Keratinocyte (primary cell): Measurements from ENCODE around the gene CETN3. TPM values are rescaled to one million over a fixed set of nuclear protein-coding genes. Genes with fewer than 3 reads are reported as not detected.

Source experiments
- DNase-seq: peaks from one replicate; pipeline ENCODE4 v3.0.0-alpha.2; 2011; ENCODE audit warnings: low read depth, missing footprints, low spot score
- FAIRE-seq: peaks from 2 replicates; lab custom pipeline; 2011; peaks lifted over from hg19 to GRCh38; lab: Jason Lieb, UNC
- H2AFZ ChIP-seq: 2 replicates; pipeline ENCODE4 v1.6.0; 2012; ENCODE audit warnings: low read length, control low read depth, inconsistent platforms; ENCODE audit not compliant: control insufficient read depth
- H3K27ac ChIP-seq: 2 replicates; pipeline ENCODE4 v1.5.1; 2011; ENCODE audit warnings: low read length; ENCODE audit not compliant: control insufficient read depth, insufficient read depth
- H3K27me3 ChIP-seq: 3 replicates; pipeline ENCODE4 v1.6.0; 2011; ENCODE audit warnings: low read length; ENCODE audit not compliant: control insufficient read depth, insufficient read depth; ENCODE audit errors: extremely low read depth
- H3K36me3 ChIP-seq, 2 experiments: 2 replicates in 1 of 2; 3 replicates in 1 of 2; pipeline ENCODE4 v1.5.1; 2011; ENCODE audit warnings: low read length in 2 of 2, mild to moderate bottlenecking in 1 of 2; ENCODE audit not compliant: control insufficient read depth in 2 of 2, insufficient read depth in 2 of 2; ENCODE audit errors: extremely low read depth in 1 of 2
- H3K4me1 ChIP-seq: 3 replicates; pipeline ENCODE4 v1.5.1; 2011; ENCODE audit warnings: low read length; ENCODE audit not compliant: control insufficient read depth, insufficient read depth; ENCODE audit errors: extremely low read depth
- H3K4me2 ChIP-seq: 3 replicates; pipeline ENCODE4 v1.6.0; 2011; ENCODE audit warnings: low read depth, low read length; ENCODE audit not compliant: control insufficient read depth, insufficient read depth; ENCODE audit errors: extremely low read depth
- H3K4me3 ChIP-seq, 3 experiments: fragments of 200-600 bp in 1 of 3; sonication (generic) in 1 of 3; 2 replicates in 2 of 3; 3 replicates in 1 of 3; pipeline ENCODE4 v1.5.1; 2011 to 2016; ENCODE audit warnings: low read length in 3 of 3, mild to moderate bottlenecking in 3 of 3, control low read depth in 2 of 3, inconsistent platforms in 1 of 3, low read depth in 1 of 3, mixed read lengths in 1 of 3, mixed run types in 1 of 3, moderate library complexity in 1 of 3; ENCODE audit not compliant: control insufficient read depth in 2 of 3, insufficient read depth in 2 of 3; ENCODE audit errors: extremely low read depth in 1 of 3
- H3K79me2 ChIP-seq: 2 replicates; pipeline ENCODE4 v1.6.0; 2012; ENCODE audit warnings: low read length; ENCODE audit not compliant: control insufficient read depth, insufficient read depth
- H3K9ac ChIP-seq: 3 replicates; pipeline ENCODE4 v1.6.0; 2011; ENCODE audit warnings: low read length; ENCODE audit not compliant: control insufficient read depth, insufficient read depth; ENCODE audit errors: extremely low read depth
- H3K9me1 ChIP-seq: 3 replicates; pipeline ENCODE4 v1.6.0; 2011; ENCODE audit warnings: low read length; ENCODE audit not compliant: control insufficient read depth, insufficient read depth; ENCODE audit errors: extremely low read depth
- H3K9me3 ChIP-seq: 2 replicates; pipeline ENCODE4 v1.5.1; 2012; ENCODE audit warnings: low read depth, low read length; ENCODE audit not compliant: control insufficient read depth
- H4K20me1 ChIP-seq: 3 replicates; pipeline ENCODE4 v1.6.0; 2011; ENCODE audit warnings: low read length; ENCODE audit not compliant: control insufficient read depth, insufficient read depth; ENCODE audit errors: extremely low read depth
- EZH2 ChIP-seq: IDR thresholded peaks from one replicate; pipeline ENCODE4 v1.6.1; 2012; ENCODE audit warnings: inconsistent platforms, mild to moderate bottlenecking, low read length, moderate library complexity
- dilution Hi-C: fragments of 300-500 bp; cut with MboI; formaldehyde crosslinking; loops from one replicate; pipeline ENCODE4 v1.7.0; 2020; ENCODE audit warnings: low sequenced_read_pairs; ENCODE audit not compliant: extremely low pct_ligation_motif_present
- polyA plus RNA-seq, 5 experiments: library from polyadenylated mRNA; depleted of rRNA in 3 of 5; stranded (reverse) in 3 of 5; stranded (forward) in 1 of 5; unstranded in 1 of 5; fragments of >200 nt; gene quantifications; 1 replicate in 1 of 5; 2 replicates in 3 of 5; 3 replicates in 1 of 5; pipeline versions ENCODE4 v1.2.1 to v1.2.3, GENCODE V29; 2011 to 2012; ENCODE audit warnings: missing spikeins in 2 of 5, low read depth in 1 of 5, low replicate concordance in 1 of 5
- TF ChIP-seq, protein P1 (sequence below), 3 experiments: IDR thresholded peaks in 1 of 3; conservative IDR thresholded peaks in 1 of 3; optimal IDR thresholded peaks in 1 of 3; 2 replicates in 2 of 3; 3 replicates in 1 of 3; pipeline versions ENCODE3 to v1.5.1; 2011; ENCODE audit warnings: low read length in 3 of 3, mild to moderate bottlenecking in 3 of 3, moderate library complexity in 2 of 3, control low read depth in 1 of 3, inconsistent platforms in 1 of 3; ENCODE audit not compliant: insufficient read depth in 2 of 3; ENCODE audit errors: extremely low read depth in 1 of 3

CETN3 gene
- polyA plus RNA-seq, 1 donor (not counting 4 experiments of a cell fraction or from before 2014, with no cell fraction given): 31.2 TPM

DNA sequence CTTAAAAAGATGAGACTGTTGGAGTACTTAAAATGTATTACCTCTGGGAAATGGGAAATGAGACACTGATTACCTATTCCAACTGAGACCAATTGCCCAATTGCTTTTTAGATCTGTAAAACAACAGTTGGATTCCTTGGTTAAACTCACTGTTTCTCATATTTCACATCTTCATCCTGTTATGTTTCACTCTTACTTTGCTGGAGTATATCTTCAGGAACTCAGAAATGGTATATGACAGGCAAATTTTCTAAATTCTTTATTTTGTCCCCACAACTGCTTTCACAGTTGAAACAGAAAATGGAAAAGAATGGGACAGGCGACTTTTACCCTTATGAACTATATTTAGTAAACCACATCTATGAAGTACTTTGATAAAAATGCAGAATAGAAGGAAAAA is 8.7 kb upstream of the CETN3 start:
- no peak for TF ChIP-seq EZH2
- TF ChIP-seq, protein P1, sequence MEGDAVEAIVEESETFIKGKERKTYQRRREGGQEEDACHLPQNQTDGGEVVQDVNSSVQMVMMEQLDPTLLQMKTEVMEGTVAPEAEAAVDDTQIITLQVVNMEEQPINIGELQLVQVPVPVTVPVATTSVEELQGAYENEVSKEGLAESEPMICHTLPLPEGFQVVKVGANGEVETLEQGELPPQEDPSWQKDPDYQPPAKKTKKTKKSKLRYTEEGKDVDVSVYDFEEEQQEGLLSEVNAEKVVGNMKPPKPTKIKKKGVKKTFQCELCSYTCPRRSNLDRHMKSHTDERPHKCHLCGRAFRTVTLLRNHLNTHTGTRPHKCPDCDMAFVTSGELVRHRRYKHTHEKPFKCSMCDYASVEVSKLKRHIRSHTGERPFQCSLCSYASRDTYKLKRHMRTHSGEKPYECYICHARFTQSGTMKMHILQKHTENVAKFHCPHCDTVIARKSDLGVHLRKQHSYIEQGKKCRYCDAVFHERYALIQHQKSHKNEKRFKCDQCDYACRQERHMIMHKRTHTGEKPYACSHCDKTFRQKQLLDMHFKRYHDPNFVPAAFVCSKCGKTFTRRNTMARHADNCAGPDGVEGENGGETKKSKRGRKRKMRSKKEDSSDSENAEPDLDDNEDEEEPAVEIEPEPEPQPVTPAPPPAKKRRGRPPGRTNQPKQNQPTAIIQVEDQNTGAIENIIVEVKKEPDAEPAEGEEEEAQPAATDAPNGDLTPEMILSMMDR (optimal IDR thresholded peaks at IDR 0.05 in 1 of 3, IDR thresholded peaks at IDR 0.05 in 1 of 3, conservative IDR thresholded peaks at IDR 0.05 in 1 of 3; ENCODE audit: extremely low read depth in 1 of 3, insufficient read depth in 2 of 3, low read length in 3 of 3): no peak
- no peaks in the 10 kb centered on the region for H3K4me1 ChIP-seq
- no peak overlapping the region for H3K4me3 ChIP-seq
- no peaks in the 10 kb centered on the region for H3K36me3 ChIP-seq
- H3K27ac ChIP-seq: no peak overlapping the region
- H3K27me3 ChIP-seq: no peaks in the 10 kb centered on the region
- H2AFZ ChIP-seq: no peak overlapping the region
- no peak overlapping the region for H3K4me2 ChIP-seq
- no peak for DNase-seq
- no peaks in the 10 kb centered on the region for H3K9me1 ChIP-seq
- H3K79me2 ChIP-seq: no peaks in the 10 kb centered on the region
- H3K9me3 ChIP-seq: no peaks in the 10 kb centered on the region
- H3K9ac ChIP-seq: no peak overlapping the region
- FAIRE-seq: no peak
- no peaks in the 10 kb centered on the region for H4K20me1 ChIP-seq
- dilution Hi-C loops: no loop called here

DNA sequence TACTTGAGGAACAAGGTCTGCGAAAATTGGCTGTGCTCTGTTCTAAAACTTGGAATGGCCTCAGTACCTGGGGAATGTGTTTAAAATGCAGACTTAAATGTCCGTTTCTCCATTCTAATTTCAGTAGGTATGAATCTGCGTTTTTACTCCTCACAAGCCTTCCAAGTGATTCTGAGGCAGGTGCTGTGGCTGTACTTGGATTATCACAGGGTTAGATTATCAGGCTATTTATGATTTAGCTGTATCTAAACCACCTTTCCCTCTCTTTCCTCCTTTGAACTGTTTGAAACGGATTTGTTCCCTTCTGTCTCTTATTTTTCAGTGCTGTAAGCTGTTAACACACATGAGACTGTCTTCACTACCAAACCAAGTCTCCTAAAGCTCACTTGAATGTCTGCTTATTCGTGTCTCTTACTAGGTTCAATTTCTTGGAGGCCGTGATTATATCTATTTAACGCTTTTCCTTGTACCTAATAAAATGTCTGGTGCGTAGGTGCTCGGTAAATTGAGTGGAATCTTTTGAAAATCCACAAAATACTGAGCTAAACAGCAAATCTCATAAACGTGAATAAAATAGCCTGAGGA is 714 bp upstream of the CETN3 start:
- no peaks in the 10 kb centered on the region for H3K36me3 ChIP-seq
- peak overlapping the region; percentile 85 for H2AFZ ChIP-seq
- peaks cover 3% of the 10 kb centered on the region for H3K79me2 ChIP-seq
- H3K27me3 ChIP-seq: no peaks in the 10 kb centered on the region
- peak overlapping the region; percentile 87 for H3K9ac ChIP-seq
- FAIRE-seq (peak; percentile 71), DNase-seq (no peak)
- H3K4me3 ChIP-seq: peak overlapping the region; percentile 78 to 88 (median 80)
- TF ChIP-seq, protein P1 (optimal IDR thresholded peaks at IDR 0.05 in 1 of 3, IDR thresholded peaks at IDR 0.05 in 1 of 3, conservative IDR thresholded peaks at IDR 0.05 in 1 of 3; ENCODE audit: extremely low read depth in 1 of 3, insufficient read depth in 2 of 3, low read length in 3 of 3): no peak
- TF ChIP-seq EZH2: no peak
- no peaks in the 10 kb centered on the region for H4K20me1 ChIP-seq
- peak overlapping the region; percentile 92 for H3K27ac ChIP-seq
- H3K9me3 ChIP-seq: no peaks in the 10 kb centered on the region
- H3K4me1 ChIP-seq: peaks cover 14% of the 10 kb centered on the region
- dilution Hi-C loops: no loop called here
- no peaks in the 10 kb centered on the region for H3K9me1 ChIP-seq
- peak overlapping the region; percentile 91 for H3K4me2 ChIP-seq
